Measurements from ENCODE around the gene METAP1.
"Not testable (repeated sequence)": the region's sequence is repeated elsewhere in the genome, so short reads cannot be mapped to it uniquely, and the experiment has no call there.

METAP1 gene

DNA sequence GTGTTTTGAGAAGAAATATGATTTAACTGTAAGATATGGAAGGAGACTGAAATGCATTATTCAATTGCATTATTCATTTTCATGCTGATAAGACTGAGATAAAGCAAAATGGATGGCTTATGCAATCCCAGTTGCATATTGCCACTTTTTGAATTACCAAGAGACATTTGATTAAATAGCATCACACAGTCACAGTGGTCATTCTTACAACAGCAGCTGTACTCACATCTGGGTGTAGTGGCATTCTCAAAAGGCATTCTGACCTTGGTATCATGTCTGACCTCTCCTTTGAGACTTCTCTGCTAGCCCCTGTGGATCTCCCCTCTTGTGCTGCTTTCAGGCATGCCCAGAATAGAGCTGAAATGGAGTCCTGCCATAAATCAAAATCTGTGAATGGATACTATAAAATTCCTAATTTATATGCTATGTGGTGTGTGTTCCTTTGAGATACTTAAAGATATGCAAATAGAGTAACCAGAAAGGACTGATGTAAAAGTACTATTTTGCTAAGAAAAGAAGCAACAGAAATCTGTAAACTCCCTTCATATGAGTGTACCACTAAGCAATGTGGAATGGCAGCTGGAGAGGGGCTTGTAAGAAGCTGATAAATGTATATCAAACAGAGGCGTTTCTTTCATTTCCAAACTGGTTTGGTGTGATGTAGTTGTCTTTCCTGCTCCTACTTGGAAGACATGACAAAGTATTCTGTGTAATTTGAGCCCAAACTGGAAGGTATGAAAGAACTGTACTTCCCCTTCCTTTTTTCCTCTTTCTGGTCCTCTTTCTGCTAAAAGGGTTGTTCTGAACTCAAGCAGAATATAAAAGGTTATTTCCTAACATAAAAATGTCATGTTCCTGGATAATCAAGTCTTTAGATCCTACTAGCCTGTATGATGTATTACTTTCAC is 25.4 kb upstream of the METAP1 start:
- H3K9me3 ChIP-seq (ENCODE audit: insufficient read depth, low read depth, low read length): no peaks in the 10 kb centered on the region
- no peak overlapping the region for H3K4me3 ChIP-seq (ENCODE audit: low read length)
- H3K27ac ChIP-seq (ENCODE audit: low read length): no peak overlapping the region
- H3K27me3 ChIP-seq (ENCODE audit: insufficient read depth, low read length): no peaks in the 10 kb centered on the region
- no peaks in the 10 kb centered on the region for H3K36me3 ChIP-seq (ENCODE audit: insufficient read depth, low read depth, low read length)
- H3K4me1 ChIP-seq (ENCODE audit: insufficient read depth, low read length): peaks cover 4% of the 10 kb centered on the region; the same call in 1 of the 2 replicates
- no peak overlapping the region for H3K9ac ChIP-seq (ENCODE audit: low read depth, low read length)

DNA sequence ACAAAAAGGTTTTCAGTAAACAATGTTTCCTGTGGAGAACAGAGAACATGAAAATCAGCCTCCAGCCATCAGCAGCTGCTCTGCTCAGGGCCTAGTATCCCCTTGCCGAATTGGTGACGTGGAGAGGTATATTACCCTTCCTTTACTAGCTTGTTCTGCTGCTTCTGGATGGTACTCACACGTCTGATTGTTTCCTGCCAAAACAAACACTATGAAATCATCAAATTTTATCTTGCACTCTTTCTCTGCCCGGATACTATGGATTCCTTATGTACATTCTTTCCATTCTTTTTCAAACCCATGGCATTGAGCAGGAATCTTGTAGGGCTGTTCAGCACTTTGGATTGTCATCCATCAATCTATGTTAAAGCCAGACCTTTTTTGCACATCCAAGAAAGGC is 18.8 kb upstream of the METAP1 start:
- Histone ChIP-seq H3K4me3 (ENCODE audit: low read length) (no peak overlapping the region), H3K9ac (ENCODE audit: low read depth, low read length) (no peak overlapping the region), H3K27me3 (ENCODE audit: insufficient read depth, low read length) (no peaks in the 10 kb centered on the region), H3K4me1 (ENCODE audit: insufficient read depth, low read length) (no peaks in the 10 kb centered on the region), H3K9me3 (ENCODE audit: insufficient read depth, low read depth, low read length) (no peaks in the 10 kb centered on the region), H3K27ac (ENCODE audit: low read length) (no peak overlapping the region), H3K36me3 (ENCODE audit: insufficient read depth, low read depth, low read length) (no peaks in the 10 kb centered on the region)

DNA sequence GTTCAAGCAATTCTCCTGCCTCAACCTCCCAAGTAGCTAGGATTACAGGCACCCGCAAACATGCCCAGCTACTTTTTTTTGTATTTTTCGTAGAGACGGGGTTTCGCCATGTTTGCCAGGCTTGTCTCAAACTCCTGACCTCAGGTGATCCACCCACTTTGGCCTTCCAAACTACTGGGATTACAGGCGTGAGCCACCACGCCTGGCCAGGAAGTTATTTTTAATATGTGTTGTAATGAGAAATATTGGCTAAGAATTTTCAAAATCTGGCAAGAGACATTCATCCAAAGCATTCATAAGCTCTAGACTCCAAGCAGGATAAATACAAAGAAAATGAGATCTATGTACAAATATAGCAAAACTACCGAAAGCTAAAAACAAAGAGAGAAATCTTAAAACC is 18.0 kb upstream of the METAP1 start:
- no peak overlapping the region for H3K9ac ChIP-seq (ENCODE audit: low read depth, low read length)
- H3K4me1 ChIP-seq (ENCODE audit: insufficient read depth, low read length): no peaks in the 10 kb centered on the region
- H3K27ac ChIP-seq (ENCODE audit: low read length): no peak overlapping the region
- no peak overlapping the region for H3K4me3 ChIP-seq (ENCODE audit: low read length)
- H3K36me3 ChIP-seq (ENCODE audit: insufficient read depth, low read depth, low read length): no peaks in the 10 kb centered on the region
- no peaks in the 10 kb centered on the region for H3K27me3 ChIP-seq (ENCODE audit: insufficient read depth, low read length)
- no peaks in the 10 kb centered on the region for H3K9me3 ChIP-seq (ENCODE audit: insufficient read depth, low read depth, low read length)

GRCh38 chr4:98987720-98988119 is 7.8 kb upstream of the METAP1 start:
- no peaks in the 10 kb centered on the region for H3K4me1 ChIP-seq (ENCODE audit: insufficient read depth, low read length)
- H3K9me3 ChIP-seq (ENCODE audit: insufficient read depth, low read depth, low read length): no peaks in the 10 kb centered on the region
- H3K27me3 ChIP-seq (ENCODE audit: insufficient read depth, low read length): no peaks in the 10 kb centered on the region
- no peak overlapping the region for H3K4me3 ChIP-seq (ENCODE audit: low read length)
- no peak overlapping the region for H3K9ac ChIP-seq (ENCODE audit: low read depth, low read length)
- H3K27ac ChIP-seq (ENCODE audit: low read length): no peak overlapping the region
- no peaks in the 10 kb centered on the region for H3K36me3 ChIP-seq (ENCODE audit: insufficient read depth, low read depth, low read length)

- H3K27me3 ChIP-seq (ENCODE audit: insufficient read depth, low read length); H3K9ac ChIP-seq (ENCODE audit: low read depth, low read length); H3K36me3 ChIP-seq (ENCODE audit: insufficient read depth, low read depth, low read length); H3K4me3 ChIP-seq (ENCODE audit: low read length); H3K4me1 ChIP-seq (ENCODE audit: insufficient read depth, low read length); H3K27ac ChIP-seq (ENCODE audit: low read length); H3K9me3 ChIP-seq (ENCODE audit: insufficient read depth, low read depth, low read length): not testable (repeated sequence)
Measured at GRCh38 chr4:98992835-98993234, 2.7 kb upstream of the METAP1 start.

- no peak overlapping the region for H3K9ac ChIP-seq (ENCODE audit: low read depth, low read length)
- no peaks in the 10 kb centered on the region for H3K27me3 ChIP-seq (ENCODE audit: insufficient read depth, low read length)
- H3K27ac ChIP-seq (ENCODE audit: low read length): no peak overlapping the region
- H3K9me3 ChIP-seq (ENCODE audit: insufficient read depth, low read depth, low read length): no peaks in the 10 kb centered on the region
- peaks cover 7% of the 10 kb centered on the region; the same call in 1 of the 2 replicates for H3K4me1 ChIP-seq (ENCODE audit: insufficient read depth, low read length)
- no peak overlapping the region for H3K4me3 ChIP-seq (ENCODE audit: low read length)
- no peaks in the 10 kb centered on the region for H3K36me3 ChIP-seq (ENCODE audit: insufficient read depth, low read depth, low read length)
Measured at GRCh38 chr4:98993419-98994071, 2.0 kb upstream of the METAP1 start.

DNA sequence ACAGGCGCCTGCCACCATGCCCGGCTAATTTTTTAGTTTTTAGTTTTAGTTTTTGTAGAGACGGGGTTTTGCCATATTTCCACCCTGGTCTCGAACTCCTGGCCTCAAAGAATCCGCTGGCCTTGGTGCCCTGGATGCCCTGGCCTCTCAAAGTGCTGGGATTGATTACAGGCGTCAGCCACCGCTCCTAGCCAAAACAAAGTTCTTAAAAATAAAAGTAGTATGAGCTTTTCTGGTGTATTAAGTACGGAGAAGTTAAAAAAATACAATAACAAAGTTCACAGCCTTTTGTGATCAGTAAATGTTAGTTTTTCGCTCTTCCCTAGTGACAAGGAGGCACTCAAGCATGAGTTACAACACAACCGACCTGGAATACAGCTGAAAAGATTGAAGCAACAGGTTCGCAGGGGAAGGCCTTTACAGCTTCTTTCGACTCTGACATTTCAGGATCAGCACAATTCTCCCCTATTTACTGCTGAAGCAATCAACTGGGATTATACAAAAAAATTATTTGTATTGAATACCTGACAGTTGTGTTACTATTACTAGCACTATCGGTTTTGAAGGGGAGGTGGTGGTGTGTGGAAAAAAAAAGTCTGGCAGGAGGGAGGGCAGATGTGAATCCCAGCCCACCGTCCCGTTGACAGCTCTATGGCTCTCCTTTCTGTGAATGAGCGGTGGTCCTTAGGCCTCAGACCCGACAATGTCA is 893 bp upstream of the METAP1 start:
- no peaks in the 10 kb centered on the region for H3K9me3 ChIP-seq (ENCODE audit: insufficient read depth, low read depth, low read length)
- no peaks in the 10 kb centered on the region for H3K36me3 ChIP-seq (ENCODE audit: insufficient read depth, low read depth, low read length)
- no peak overlapping the region for H3K27ac ChIP-seq (ENCODE audit: low read length)
- no peaks in the 10 kb centered on the region for H3K27me3 ChIP-seq (ENCODE audit: insufficient read depth, low read length)
- H3K4me1 ChIP-seq (ENCODE audit: insufficient read depth, low read length): peaks cover 7% of the 10 kb centered on the region; the same call in 1 of the 2 replicates
- H3K9ac ChIP-seq (ENCODE audit: low read depth, low read length): peak overlapping the region; percentile 77; the same call in 1 of the 2 replicates
- peak overlapping the region; percentile 86 for H3K4me3 ChIP-seq (ENCODE audit: low read length)

GRCh38 chr4:98996056-98996764 is 689 bp downstream of the METAP1 start:
- Histone ChIP-seq H3K36me3 (ENCODE audit: insufficient read depth, low read depth, low read length) (no peaks in the 10 kb centered on the region), H3K27me3 (ENCODE audit: insufficient read depth, low read length) (no peaks in the 10 kb centered on the region), H3K9ac (ENCODE audit: low read depth, low read length) (peak overlapping the region; percentile 93), H3K4me3 (ENCODE audit: low read length) (peak overlapping the region; percentile 88), H3K27ac (ENCODE audit: low read length) (peak overlapping the region; percentile 65), H3K9me3 (ENCODE audit: insufficient read depth, low read depth, low read length) (no peaks in the 10 kb centered on the region), H3K4me1 (ENCODE audit: insufficient read depth, low read length) (peaks cover 7% of the 10 kb centered on the region; the same call in 1 of the 2 replicates)

- Histone ChIP-seq H3K9me3 (ENCODE audit: insufficient read depth, low read depth, low read length) (no peaks in the 10 kb centered on the region), H3K27me3 (ENCODE audit: insufficient read depth, low read length) (no peaks in the 10 kb centered on the region), H3K4me1 (ENCODE audit: insufficient read depth, low read length) (peaks cover 12% of the 10 kb centered on the region; the same call in 1 of the 2 replicates), H3K4me3 (ENCODE audit: low read length) (peak overlapping the region; percentile 88), H3K36me3 (ENCODE audit: insufficient read depth, low read depth, low read length) (no peaks in the 10 kb centered on the region), H3K27ac (ENCODE audit: low read length) (no peak overlapping the region), H3K9ac (ENCODE audit: low read depth, low read length) (peak overlapping the region; percentile 93; the same call in 1 of the 2 replicates)
Measured at GRCh38 chr4:98996765-98997068, 1.2 kb downstream of the METAP1 start.

DNA sequence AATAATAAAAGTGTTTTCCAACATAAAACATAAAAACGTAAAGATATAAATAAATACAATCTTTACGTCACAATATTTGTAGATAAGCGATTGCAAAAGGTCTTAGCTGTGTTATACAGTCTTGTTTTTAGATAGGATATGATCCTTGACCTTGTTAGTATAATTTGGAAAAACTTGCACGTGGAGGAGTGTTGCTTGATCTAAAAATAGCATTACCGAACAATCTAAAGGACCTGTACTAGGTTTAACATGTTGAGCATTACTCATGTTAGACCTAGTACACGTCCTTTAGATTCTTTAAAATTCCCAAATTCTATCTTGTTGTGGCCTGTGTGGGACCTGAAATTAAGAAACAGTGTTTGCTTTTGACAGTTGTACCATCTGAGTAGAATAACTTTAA is 1.6 kb downstream of the METAP1 start:
- H3K36me3 ChIP-seq (ENCODE audit: insufficient read depth, low read depth, low read length): no peaks in the 10 kb centered on the region
- no peak overlapping the region for H3K27ac ChIP-seq (ENCODE audit: low read length)
- H3K9ac ChIP-seq (ENCODE audit: low read depth, low read length): peak overlapping the region; percentile 93; the same call in 1 of the 2 replicates
- H3K4me3 ChIP-seq (ENCODE audit: low read length): peak overlapping the region; percentile 88
- H3K9me3 ChIP-seq (ENCODE audit: insufficient read depth, low read depth, low read length): no peaks in the 10 kb centered on the region
- no peaks in the 10 kb centered on the region for H3K27me3 ChIP-seq (ENCODE audit: insufficient read depth, low read length)
- H3K4me1 ChIP-seq (ENCODE audit: insufficient read depth, low read length): peaks cover 15% of the 10 kb centered on the region

- H3K27me3 ChIP-seq (ENCODE audit: insufficient read depth, low read length): no peaks in the 10 kb centered on the region
- no peak overlapping the region for H3K27ac ChIP-seq (ENCODE audit: low read length)
- H3K9me3 ChIP-seq (ENCODE audit: insufficient read depth, low read depth, low read length): no peaks in the 10 kb centered on the region
- no peak overlapping the region for H3K4me3 ChIP-seq (ENCODE audit: low read length)
- peaks cover 24% of the 10 kb centered on the region for H3K4me1 ChIP-seq (ENCODE audit: insufficient read depth, low read length)
- no peak overlapping the region for H3K9ac ChIP-seq (ENCODE audit: low read depth, low read length)
- H3K36me3 ChIP-seq (ENCODE audit: insufficient read depth, low read depth, low read length): no peaks in the 10 kb centered on the region
Measured at GRCh38 chr4:98998551-98998950, 3.0 kb downstream of the METAP1 start.

Measured in iPS-20b (cell line).